HepG2 (cell line): Measurements from ENCODE around the gene BEST2. TPM values are rescaled to one million over a fixed set of nuclear protein-coding genes. Genes with fewer than 3 reads are reported as not detected.

Experiments used
- ARNT ChIP-seq: fragments of 450-650 bp; IDR thresholded peaks from 2 replicates; pipeline ENCODE4 v1.6.1; 2017
- CCDC6 ChIP-seq: sonication (generic); formaldehyde crosslinking; IDR thresholded peaks from 2 replicates; pipeline ENCODE4 v1.8.1; 2022; ENCODE audit warnings: mild to moderate bottlenecking, missing genetic modification reagents, moderate library complexity
- CHCHD3 ChIP-seq: sonication (generic); formaldehyde crosslinking; IDR thresholded peaks from 2 replicates; pipeline ENCODE4 v1.8.0; 2022; ENCODE audit warnings: mild to moderate bottlenecking, missing genetic modification reagents, moderate library complexity
- DNMT3B ChIP-seq: conservative IDR thresholded peaks from 2 replicates; pipeline ENCODE4 v1.6.1; 2016; ENCODE audit warnings: missing biosample characterization, control low read depth
- IRF2 ChIP-seq: IDR thresholded peaks from 2 replicates; pipeline ENCODE4 v1.6.1; 2018; ENCODE audit warnings: missing genetic modification reagents, missing compliant biosample characterization
- MXI1 ChIP-seq: IDR thresholded peaks from 3 replicates; pipeline ENCODE4 v1.6.1; 2012; ENCODE audit warnings: low read depth, low read length, inconsistent platforms, borderline replicate concordance
- SOX6 ChIP-seq, 2 experiments: fragments of 450-650 bp in 1 of 2; sonication (generic) in 1 of 2; formaldehyde crosslinking in 1 of 2; IDR thresholded peaks; 2 replicates each; pipeline versions ENCODE4 v1.4.0 to v1.6.1; 2017 to 2020; ENCODE audit warnings: antibody characterized with exemption in 1 of 2, mild to moderate bottlenecking in 1 of 2, missing genetic modification reagents in 1 of 2
- SP2 ChIP-seq: sonication (generic); formaldehyde crosslinking; IDR thresholded peaks from 2 replicates; pipeline ENCODE4 v1.5.1; 2020; ENCODE audit warnings: mild to moderate bottlenecking, missing genetic modification reagents
- SSRP1 ChIP-seq: IDR thresholded peaks from 2 replicates; pipeline ENCODE4 v1.6.1; 2016; ENCODE audit warnings: control low read depth
- TFE3 ChIP-seq: IDR thresholded peaks from 2 replicates; pipeline ENCODE4 v1.6.1; 2016
- ZBTB43 ChIP-seq: sonication (generic); formaldehyde crosslinking; conservative IDR thresholded peaks from 2 replicates; pipeline ENCODE4 v1.4.0; 2020; ENCODE audit warnings: missing genetic modification reagents
- ZNF407 ChIP-seq: sonication (generic); formaldehyde crosslinking; IDR thresholded peaks from one replicate; pipeline ENCODE4 v1.5.1; 2020; ENCODE audit warnings: mild to moderate bottlenecking, missing genetic modification reagents; ENCODE audit errors: not compliant biosample characterization
- ZNF414 ChIP-seq: sonication (generic); formaldehyde crosslinking; IDR thresholded peaks from 2 replicates; pipeline ENCODE4 v1.5.0; 2020; ENCODE audit warnings: missing genetic modification reagents
- ZNF430 ChIP-seq: sonication (generic); formaldehyde crosslinking; IDR thresholded peaks from 2 replicates; pipeline ENCODE4 v1.9.0; 2021; ENCODE audit warnings: mild to moderate bottlenecking, missing genetic modification reagents
- ZNF556 ChIP-seq: sonication (generic); formaldehyde crosslinking; IDR thresholded peaks from 2 replicates; pipeline ENCODE4 v1.4.0; 2020; ENCODE audit warnings: mild to moderate bottlenecking, missing genetic modification reagents, borderline replicate concordance
- ZNF563 ChIP-seq: sonication (generic); formaldehyde crosslinking; IDR thresholded peaks from 2 replicates; pipeline ENCODE4 v1.8.0; 2022; ENCODE audit warnings: mild to moderate bottlenecking, moderate library complexity, missing genetic modification reagents
- ZNF607 ChIP-seq: sonication (generic); formaldehyde crosslinking; IDR thresholded peaks from 2 replicates; pipeline ENCODE4 v1.5.1; 2020; ENCODE audit warnings: missing genetic modification reagents, mild to moderate bottlenecking, borderline replicate concordance
- polyA plus RNA-seq, 8 experiments: library from polyadenylated mRNA; depleted of rRNA in 3 of 8; stranded (reverse) in 7 of 8; unstranded in 1 of 8; fragments of >200 nt; fragmentation: Illumina TruSeq in 4 of 8; extraction: Trizol in 4 of 8; gene quantifications; 2 replicates each; pipeline versions ENCODE4 v1.2.1 to v1.2.3, GENCODE V29; 2011 to 2016; ENCODE audit warnings: low read depth in 4 of 8, missing spikeins in 1 of 8, mixed read lengths in 1 of 8; ENCODE audit not compliant: insufficient read depth in 1 of 8
- total RNA-seq, 5 experiments: library from RNA; depleted of rRNA; stranded (reverse); fragments of >200 nt; fragmentation: Illumina TruSeq; extraction: Trizol; gene quantifications; 2 replicates each; pipeline ENCODE4 v1.2.3, GENCODE V29; 2016; ENCODE audit warnings: low read depth in 1 of 5

The BEST2 gene
- total and polyA plus RNA-seq, 2 of the 13 experiments (the other 11 are each of a cell fraction or from before 2014, with no cell fraction given) = not detected

GRCh38 chr19:12793290-12794195 is 42.0 kb downstream of the BEST2 start (continued):
- TF ChIP-seq ZBTB43 (CRISPR knock-in tag) (no peak), ZNF556 (no peak), SP2 (CRISPR knock-in tag) (no peak), CCDC6 (CRISPR knock-in tag) (no peak), ZNF563 (no peak), ZNF430 (CRISPR knock-in tag) (peak; percentile 61; the same call in 1 of the 2 replicates), TFE3 (0 out of 2 replicates have a peak, but pooled peaks have one; percentile 53), SOX6 (IDR thresholded peaks at IDR 0.05) (no peak), SOX6 (CRISPR knock-in tag; IDR thresholded peaks at IDR 0.05) (no peak), DNMT3B (CRISPR knock-in tag) (no peak; the same call in 1 of the 2 replicates), IRF2 (CRISPR knock-in tag) (no peak; the same call in 1 of the 2 replicates), ZNF414 (CRISPR knock-in tag) (no peak; the same call in 1 of the 2 replicates), CHCHD3 (CRISPR knock-in tag) (no peak), ARNT (no peak), ZNF407 (CRISPR knock-in tag) (no peak), SSRP1 (CRISPR knock-in tag) (no peak), ZNF607 (CRISPR knock-in tag) (no peak), MXI1 (peak; percentile 58; the same call in 1 of the 3 replicates)
